HCT116 (cell line): ENCODE measurements around the gene TMA7B. TPM values are rescaled to one million over a fixed set of nuclear protein-coding genes. Genes with fewer than 3 reads are reported as not detected.

Source experiments
- ATAC-seq: fragments of 200-7000 bp; cut with Tn5 transposase; 2 replicates; pipeline ENCODE4 v1.9.1; 2020; ENCODE audit warnings: mild to moderate bottlenecking, moderate library complexity
- BruUV-seq: library from RNA; stranded (reverse); fragments of 400-500 nt; replicated peaks from 2 replicates; lab custom pipeline; 2021; lab: Mats Ljungman, UMichigan
- CTCF ChIA-PET: fragments of 300-600 bp; sonication (Branson Sonifier 250); formaldehyde crosslinking; loops from one replicate; lab custom pipeline; 2021; ENCODE audit warnings: antibody characterized with exemption; lab: Charles Lee
- POLR2A ChIA-PET: fragments of 300-600, 350-600 bp; sonication (Branson Sonifier 250); formaldehyde crosslinking; loops from one replicate; lab custom pipeline; 2021; ENCODE audit warnings: antibody characterized with exemption; lab: Charles Lee
- RAD21 ChIA-PET, 2 experiments: fragments of 300-600 bp; sonication (Branson Sonifier 250); formaldehyde crosslinking; loops; one replicate each; lab custom pipeline; 2023; ENCODE audit warnings: low total read pairs in 2 of 2; ENCODE audit not compliant: uncharacterized antibody in 2 of 2, unreplicated experiment in 2 of 2, low non-redundant PET in 1 of 2; lab: Charles Lee
- DNase-seq: peaks from one replicate; pipeline ENCODE4 v3.0.0-alpha.2; 2010; ENCODE audit warnings: low read depth, low spot score
- H2AFZ ChIP-seq: fragments of 200-600 bp; shearing (Covaris generic), sonication (generic); 2 replicates; pipeline ENCODE4 v1.6.1; 2017; ENCODE audit warnings: low read depth, mixed run types, mixed read lengths, antibody characterized with exemption, low read length; ENCODE audit not compliant: poor library complexity, severe bottlenecking
- H3K27ac ChIP-seq: 2 replicates; pipeline ENCODE4 v1.5.1; 2012; ENCODE audit warnings: low read depth, low read length
- H3K27me3 ChIP-seq: fragments of 200-600 bp; sonication (generic); 2 replicates; pipeline ENCODE4 v1.6.1; 2016; ENCODE audit warnings: mixed run types, low read length, mixed read lengths; ENCODE audit not compliant: insufficient read depth
- H3K36me3 ChIP-seq, 2 experiments: fragments of 200-500 bp in 1 of 2; fragments of 200-600 bp in 1 of 2; sonication (Bioruptor generic) in 1 of 2; sonication (generic) in 1 of 2; 2 replicates each; pipeline versions ENCODE4 v1.5.1 to v1.6.1; 2014 to 2016; ENCODE audit warnings: low read length in 2 of 2, inconsistent platforms in 1 of 2, mixed read lengths in 1 of 2, mixed run types in 1 of 2; ENCODE audit not compliant: insufficient read depth in 2 of 2, control insufficient read depth in 1 of 2
- H3K4me1 ChIP-seq, 2 experiments: fragments of 200-600 bp in 1 of 2; sonication (generic) in 1 of 2; 2 replicates each; pipeline versions ENCODE4 v1.5.1 to v1.6.1; 2012 to 2017; ENCODE audit warnings: low read length in 2 of 2, inconsistent platforms in 1 of 2, mild to moderate bottlenecking in 1 of 2, mixed read lengths in 1 of 2, mixed run types in 1 of 2, moderate library complexity in 1 of 2; ENCODE audit not compliant: insufficient read depth in 2 of 2, control insufficient read depth in 1 of 2
- H3K4me2 ChIP-seq: fragments of 200-600 bp; sonication (generic); 2 replicates; pipeline ENCODE4 v1.6.1; 2017; ENCODE audit warnings: mixed run types, low read length, mixed read lengths
- H3K4me3 ChIP-seq, 2 experiments: fragments of 200-600 bp in 1 of 2; sonication (generic) in 1 of 2; replicated peaks in 1 of 2; 2 replicates each; pipeline ENCODE4 v1.5.1; 2011 to 2016; ENCODE audit warnings: low read length in 2 of 2, control low read depth in 1 of 2, low read depth in 1 of 2, mild to moderate bottlenecking in 1 of 2, mixed read lengths in 1 of 2, mixed run types in 1 of 2
- H3K79me2 ChIP-seq: fragments of 200-600 bp; sonication (generic); 2 replicates; pipeline ENCODE4 v1.6.1; 2017; ENCODE audit warnings: mild to moderate bottlenecking, mixed run types, low read length, moderate library complexity, mixed read lengths; ENCODE audit not compliant: insufficient read depth
- H3K9ac ChIP-seq: fragments of 200-600 bp; sonication (generic); 2 replicates; pipeline ENCODE4 v1.6.1; 2016; ENCODE audit warnings: low read length, mixed read lengths
- H3K9me2 ChIP-seq: fragments of 200-600 bp; sonication (generic), shearing (Covaris generic); 2 replicates; pipeline ENCODE4 v1.6.1; 2017; ENCODE audit warnings: mixed run types, mild to moderate bottlenecking, moderate library complexity; ENCODE audit not compliant: insufficient read depth
- H3K9me3 ChIP-seq, 2 experiments: fragments of 200-500 bp in 1 of 2; fragments of 200-600 bp in 1 of 2; sonication (Bioruptor generic) in 1 of 2; sonication (generic) in 1 of 2; 2 replicates each; pipeline ENCODE4 v1.6.1; 2014 to 2017; ENCODE audit warnings: low read length in 2 of 2, mixed read lengths in 2 of 2, inconsistent platforms in 1 of 2, low read depth in 1 of 2, mild to moderate bottlenecking in 1 of 2, mixed run types in 1 of 2, moderate library complexity in 1 of 2; ENCODE audit not compliant: control insufficient read depth in 1 of 2, insufficient read depth in 1 of 2
- H4K20me1 ChIP-seq: fragments of 200-600 bp; sonication (generic), shearing (Covaris generic); 2 replicates; pipeline ENCODE4 v1.6.1; 2017; ENCODE audit warnings: mixed run types, mild to moderate bottlenecking, moderate library complexity; ENCODE audit not compliant: insufficient read depth
- ATF3 ChIP-seq: IDR thresholded peaks from 2 replicates; pipeline ENCODE4 v1.6.1; 2012
- CEBPB ChIP-seq: IDR thresholded peaks from 2 replicates; pipeline ENCODE4 v1.6.1; 2012; ENCODE audit warnings: low read depth
- EGR1 ChIP-seq: IDR thresholded peaks from 2 replicates; pipeline ENCODE4 v1.6.1; 2012; ENCODE audit warnings: low read depth
- ELF1 ChIP-seq: IDR thresholded peaks from 2 replicates; pipeline ENCODE4 v1.6.1; 2012; ENCODE audit warnings: low read depth, borderline replicate concordance
- POLR2A ChIP-seq: IDR thresholded peaks from 2 replicates; pipeline ENCODE4 v1.7.0; 2011; ENCODE audit warnings: borderline replicate concordance; ENCODE audit not compliant: insufficient read depth, insufficient read length; ENCODE audit errors: extremely low read depth
- RAD21 ChIP-seq: IDR thresholded peaks from 2 replicates; pipeline ENCODE4 v1.6.1; 2012; ENCODE audit warnings: low read depth, mild to moderate bottlenecking
- SP1 ChIP-seq: IDR thresholded peaks from 2 replicates; pipeline ENCODE4 v1.6.1; 2012; ENCODE audit warnings: low read depth
- SRF ChIP-seq: IDR thresholded peaks from 2 replicates; pipeline ENCODE4 v1.6.1; 2012; ENCODE audit warnings: low read depth
- ZBTB33 ChIP-seq: IDR thresholded peaks from 2 replicates; pipeline ENCODE4 v1.6.1; 2011; ENCODE audit warnings: mild to moderate bottlenecking, low read length, moderate library complexity; ENCODE audit not compliant: insufficient replicate concordance; ENCODE audit errors: extremely low read depth
- ZFX ChIP-seq: fragments of 450-650 bp; IDR thresholded peaks from 2 replicates; pipeline ENCODE4 v1.6.1; 2017
- ZNF274 ChIP-seq: fragments of 200-500 bp; sonication (Bioruptor generic); IDR thresholded peaks from 2 replicates; pipeline ENCODE4 v1.6.1; 2014; ENCODE audit warnings: mild to moderate bottlenecking, low read depth, low read length, inconsistent platforms
- intact Hi-C: fragments of 100-400 bp; cut with micrococcal nuclease; formaldehyde crosslinking; loops from 2 replicates; pipeline ENCODE4 v1.10.0; 2022
- total RNA-seq: library from RNA; stranded (reverse); gene quantifications from one replicate; pipeline ENCODE4 v1.2.1, GENCODE V29; 2021; ENCODE audit not compliant: unreplicated experiment
- TF ChIP-seq, protein P1 (sequence below): IDR thresholded peaks from 2 replicates; pipeline ENCODE4 v1.6.1; 2012

Gene TMA7B
- total RNA-seq, 1 experiment from 2014 or later: not detected

DNA sequence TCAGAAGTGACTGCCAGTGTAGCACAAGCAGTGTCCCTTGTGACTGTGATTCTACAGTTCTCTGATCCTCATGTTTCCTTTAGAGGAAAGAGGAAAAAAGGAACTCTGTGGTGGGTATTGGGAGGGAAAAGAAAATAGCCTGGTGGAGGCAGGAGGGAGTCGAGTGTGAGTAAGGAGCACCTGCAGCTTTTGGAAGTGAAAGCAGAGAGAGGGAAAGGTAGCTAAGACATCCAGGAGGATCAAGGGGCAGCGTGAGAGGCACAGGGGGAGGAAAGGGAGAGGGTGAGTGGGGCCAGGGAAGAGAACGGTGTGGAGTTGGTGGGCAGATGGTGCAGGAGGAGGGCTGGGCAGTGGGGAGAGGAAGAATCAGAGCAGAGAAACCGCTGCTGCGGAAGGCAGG, 12.4 kb downstream of the TMA7B start:
- TF ChIP-seq, protein P1, sequence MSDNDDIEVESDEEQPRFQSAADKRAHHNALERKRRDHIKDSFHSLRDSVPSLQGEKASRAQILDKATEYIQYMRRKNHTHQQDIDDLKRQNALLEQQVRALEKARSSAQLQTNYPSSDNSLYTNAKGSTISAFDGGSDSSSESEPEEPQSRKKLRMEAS: no peak
- TF ChIP-seq ZFX: no peak
- no peak for TF ChIP-seq ZNF274
- no peak for TF ChIP-seq RAD21
- TF ChIP-seq ATF3: no peak
- TF ChIP-seq EGR1: no peak
- no peak for TF ChIP-seq ZBTB33
- TF ChIP-seq SP1: no peak
- TF ChIP-seq, all 23 proteins: peak for 0
- Histone ChIP-seq H3K9ac (no peak overlapping the region), H3K9me2 (no peaks in the 10 kb centered on the region), H2AFZ (no peak overlapping the region), H3K4me2 (no peak overlapping the region), H3K9me3 (no peaks in the 10 kb centered on the region), H4K20me1 (no peaks in the 10 kb centered on the region), H3K4me1 (no peaks in the 10 kb centered on the region), H3K79me2 (no peaks in the 10 kb centered on the region), H3K27me3 (peaks cover 55% of the 10 kb centered on the region), H3K27ac (no peak overlapping the region), H3K36me3 (no peaks in the 10 kb centered on the region), H3K4me3 (no peak overlapping the region)
- ChIA-PET CTCF (no interaction called here), POLR2A (no interaction called here), RAD21 (no interaction called here)
- no peak for ATAC-seq
- intact Hi-C loops: no loop called here
- no peak for DNase-seq
- BruUV-seq: no TSS peak

GRCh38 chr22:39973656-39974055, 13.5 kb downstream of the TMA7B start:
- DNase-seq (no peak), ATAC-seq (no peak)
- CTCF ChIA-PET: no interaction called here
- no TSS peak for BruUV-seq
- Histone ChIP-seq H2AFZ (no peak overlapping the region), H3K9me3 (no peaks in the 10 kb centered on the region), H4K20me1 (no peaks in the 10 kb centered on the region), H3K36me3 (no peaks in the 10 kb centered on the region), H3K9ac (no peak overlapping the region), H3K79me2 (no peaks in the 10 kb centered on the region), H3K9me2 (no peaks in the 10 kb centered on the region), H3K4me2 (no peak overlapping the region), H3K4me1 (no peaks in the 10 kb centered on the region), H3K27me3 (peaks cover 62% of the 10 kb centered on the region), H3K27ac (no peak overlapping the region), H3K4me3 (no peak overlapping the region)
- TF ChIP-seq CEBPB (no peak), SRF (no peak), ZNF274 (no peak), ZBTB33 (no peak), ELF1 (no peak), POLR2A (no peak), RAD21 (no peak)
- TF ChIP-seq, protein P1: no peak
- POLR2A ChIA-PET: no interaction called here
- intact Hi-C loops: no loop called here
- RAD21 ChIA-PET: no interaction called here
